ENCODE results near the gene FGF21.
A peak's percentile ranks its signal among the peaks of the same experiment; 100 is the strongest.

Gene FGF21

DNA sequence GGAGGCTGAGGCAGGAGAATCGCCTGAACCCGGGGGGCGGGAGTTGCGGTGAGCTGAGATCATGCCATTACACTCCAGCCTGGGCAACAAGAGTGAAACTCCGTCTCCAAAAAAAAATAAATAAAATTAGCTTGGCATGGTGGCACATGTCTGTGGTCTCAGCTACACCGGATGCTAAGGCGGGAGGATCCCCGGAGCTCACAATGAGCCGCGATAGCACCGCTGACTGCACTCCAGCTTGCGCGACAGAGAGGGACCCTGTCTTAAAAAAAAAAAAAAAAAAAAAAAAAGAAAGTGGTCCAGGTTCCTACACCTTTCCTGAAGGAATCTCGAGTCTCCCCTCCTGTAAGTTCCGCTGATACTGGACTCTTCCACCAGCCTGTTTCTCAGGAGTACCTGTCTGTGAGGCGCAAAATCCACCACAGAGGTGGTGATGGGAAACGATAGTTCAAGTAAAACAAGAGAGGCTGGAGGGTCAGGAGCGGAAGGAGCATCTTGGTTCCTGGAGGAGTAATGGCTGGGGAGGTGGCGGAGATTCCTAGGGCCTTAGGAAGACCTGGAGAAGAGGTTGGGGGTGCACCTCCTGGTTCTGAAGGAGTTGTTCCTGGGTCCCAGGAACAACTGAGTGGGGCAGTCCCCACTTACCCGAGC lies 3.4 kb upstream of the FGF21 start:
- no peak for TF ChIP-seq TAF1 (IDR thresholded peaks at IDR 0.05; ENCODE audit: borderline replicate concordance, insufficient read depth, low read length)

DNA sequence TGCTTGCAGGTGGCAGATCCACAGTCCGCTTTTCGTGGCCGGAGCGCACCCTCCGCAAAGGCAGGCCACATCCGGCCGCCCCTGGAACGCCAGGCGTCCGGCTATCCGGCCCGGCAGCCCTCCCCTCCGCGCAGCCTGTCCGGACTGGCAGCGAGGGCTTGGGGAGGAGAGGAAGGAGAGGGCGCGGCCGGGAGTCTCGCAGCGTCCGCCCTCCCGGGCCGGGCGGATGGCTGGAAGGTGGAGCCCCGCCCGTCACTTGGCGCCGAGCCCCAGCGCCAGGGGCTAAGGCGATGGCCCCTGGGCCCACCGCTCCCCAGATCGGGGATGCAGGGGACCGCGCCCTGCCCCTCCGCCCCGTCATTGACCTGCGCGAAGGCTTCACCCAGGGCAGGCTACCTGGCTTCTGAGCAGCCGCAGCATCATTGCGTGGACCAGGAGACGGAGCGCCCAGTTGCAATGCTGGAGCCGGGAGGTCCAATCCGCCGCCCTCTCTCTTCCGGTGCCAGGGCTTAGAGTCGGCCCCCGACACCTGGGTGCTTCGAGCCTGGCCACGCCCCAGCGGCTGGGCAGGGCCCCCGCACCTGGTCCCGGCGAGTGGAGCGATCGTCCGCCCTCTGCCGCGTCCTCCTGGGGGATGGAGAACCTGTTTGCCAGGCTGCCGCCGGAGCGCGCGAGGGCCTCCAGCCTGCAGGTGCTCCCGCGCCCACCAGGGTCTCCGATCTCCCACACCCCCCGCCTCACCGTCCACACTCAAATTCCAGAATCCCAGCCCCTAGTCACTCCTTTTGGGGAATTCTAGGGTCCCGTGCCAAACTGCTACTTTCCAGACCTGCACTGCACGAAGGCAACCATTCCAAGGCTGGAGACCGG lies 2.6 kb upstream of the FGF21 start, which contains the start of gene FUT1:
TSS of gene FUT1 (minus strand) at position 146 of the 870 bp plus-strand sequence. CDS start 1,360 bp downstream, outside the sequence.
- TF ChIP-seq FOXP2 (optimal IDR thresholded peaks at IDR 0.05; ENCODE audit: borderline replicate concordance, extremely low read depth, extremely low read length, insufficient read depth) (peak; percentile 86), SIN3A (IDR thresholded peaks at IDR 0.05; ENCODE audit: borderline replicate concordance, insufficient read depth, low read length) (peak; percentile 31; the same call in 1 of the 2 replicates), TAF1 (IDR thresholded peaks at IDR 0.05; ENCODE audit: borderline replicate concordance, insufficient read depth, low read length) (no peak), POLR2AphosphoS5 (IDR thresholded peaks at IDR 0.05; ENCODE audit: low read depth, low read length) (peak; percentile 81)

DNA sequence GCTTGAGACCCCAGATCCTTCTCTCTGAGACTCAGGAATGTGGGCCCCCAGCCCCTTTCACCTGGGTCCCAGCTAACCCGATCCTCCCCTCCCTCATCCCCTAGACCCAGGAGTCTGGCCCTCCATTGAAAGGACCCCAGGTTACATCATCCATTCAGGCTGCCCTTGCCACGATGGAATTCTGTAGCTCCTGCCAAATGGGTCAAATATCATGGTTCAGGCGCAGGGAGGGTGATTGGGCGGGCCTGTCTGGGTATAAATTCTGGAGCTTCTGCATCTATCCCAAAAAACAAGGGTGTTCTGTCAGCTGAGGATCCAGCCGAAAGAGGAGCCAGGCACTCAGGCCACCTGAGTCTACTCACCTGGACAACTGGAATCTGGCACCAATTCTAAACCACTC lies 463 bp downstream of the FGF21 start:
- TF ChIP-seq SIN3A (IDR thresholded peaks at IDR 0.05; ENCODE audit: borderline replicate concordance, insufficient read depth, low read length) (no peak), FOXP2 (optimal IDR thresholded peaks at IDR 0.05; ENCODE audit: borderline replicate concordance, extremely low read depth, extremely low read length, insufficient read depth) (no peak), TAF1 (IDR thresholded peaks at IDR 0.05; ENCODE audit: borderline replicate concordance, insufficient read depth, low read length) (no peak), POLR2AphosphoS5 (IDR thresholded peaks at IDR 0.05; ENCODE audit: low read depth, low read length) (no peak)
- TF ChIP-seq, protein P1, sequence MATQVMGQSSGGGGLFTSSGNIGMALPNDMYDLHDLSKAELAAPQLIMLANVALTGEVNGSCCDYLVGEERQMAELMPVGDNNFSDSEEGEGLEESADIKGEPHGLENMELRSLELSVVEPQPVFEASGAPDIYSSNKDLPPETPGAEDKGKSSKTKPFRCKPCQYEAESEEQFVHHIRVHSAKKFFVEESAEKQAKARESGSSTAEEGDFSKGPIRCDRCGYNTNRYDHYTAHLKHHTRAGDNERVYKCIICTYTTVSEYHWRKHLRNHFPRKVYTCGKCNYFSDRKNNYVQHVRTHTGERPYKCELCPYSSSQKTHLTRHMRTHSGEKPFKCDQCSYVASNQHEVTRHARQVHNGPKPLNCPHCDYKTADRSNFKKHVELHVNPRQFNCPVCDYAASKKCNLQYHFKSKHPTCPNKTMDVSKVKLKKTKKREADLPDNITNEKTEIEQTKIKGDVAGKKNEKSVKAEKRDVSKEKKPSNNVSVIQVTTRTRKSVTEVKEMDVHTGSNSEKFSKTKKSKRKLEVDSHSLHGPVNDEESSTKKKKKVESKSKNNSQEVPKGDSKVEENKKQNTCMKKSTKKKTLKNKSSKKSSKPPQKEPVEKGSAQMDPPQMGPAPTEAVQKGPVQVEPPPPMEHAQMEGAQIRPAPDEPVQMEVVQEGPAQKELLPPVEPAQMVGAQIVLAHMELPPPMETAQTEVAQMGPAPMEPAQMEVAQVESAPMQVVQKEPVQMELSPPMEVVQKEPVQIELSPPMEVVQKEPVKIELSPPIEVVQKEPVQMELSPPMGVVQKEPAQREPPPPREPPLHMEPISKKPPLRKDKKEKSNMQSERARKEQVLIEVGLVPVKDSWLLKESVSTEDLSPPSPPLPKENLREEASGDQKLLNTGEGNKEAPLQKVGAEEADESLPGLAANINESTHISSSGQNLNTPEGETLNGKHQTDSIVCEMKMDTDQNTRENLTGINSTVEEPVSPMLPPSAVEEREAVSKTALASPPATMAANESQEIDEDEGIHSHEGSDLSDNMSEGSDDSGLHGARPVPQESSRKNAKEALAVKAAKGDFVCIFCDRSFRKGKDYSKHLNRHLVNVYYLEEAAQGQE (IDR thresholded peaks at IDR 0.05; ENCODE audit: insufficient read depth in 1 of 2, low read depth in 2 of 2, low read length in 2 of 2), result no peak

DNA sequence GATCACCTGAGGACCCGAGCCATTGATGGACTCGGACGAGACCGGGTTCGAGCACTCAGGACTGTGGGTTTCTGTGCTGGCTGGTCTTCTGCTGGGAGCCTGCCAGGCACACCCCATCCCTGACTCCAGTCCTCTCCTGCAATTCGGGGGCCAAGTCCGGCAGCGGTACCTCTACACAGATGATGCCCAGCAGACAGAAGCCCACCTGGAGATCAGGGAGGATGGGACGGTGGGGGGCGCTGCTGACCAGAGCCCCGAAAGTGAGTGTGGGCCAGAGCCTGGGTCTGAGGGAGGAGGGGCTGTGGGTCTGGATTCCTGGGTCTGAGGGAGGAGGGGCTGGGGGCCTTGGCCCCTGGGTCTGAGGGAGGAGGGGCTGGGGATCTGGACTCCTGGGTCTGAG lies 888 bp downstream of the FGF21 start:
- no peak for TF ChIP-seq FOXP2 (optimal IDR thresholded peaks at IDR 0.05; ENCODE audit: borderline replicate concordance, extremely low read depth, extremely low read length, insufficient read depth)
- no peak for TF ChIP-seq SIN3A (IDR thresholded peaks at IDR 0.05; ENCODE audit: borderline replicate concordance, insufficient read depth, low read length)
- no peak for TF ChIP-seq POLR2AphosphoS5 (IDR thresholded peaks at IDR 0.05; ENCODE audit: low read depth, low read length)
- TF ChIP-seq TAF1 (IDR thresholded peaks at IDR 0.05; ENCODE audit: borderline replicate concordance, insufficient read depth, low read length), result no peak
- TF ChIP-seq, protein P1 (IDR thresholded peaks at IDR 0.05; ENCODE audit: insufficient read depth in 1 of 2, low read depth in 2 of 2, low read length in 2 of 2), result no peak

DNA sequence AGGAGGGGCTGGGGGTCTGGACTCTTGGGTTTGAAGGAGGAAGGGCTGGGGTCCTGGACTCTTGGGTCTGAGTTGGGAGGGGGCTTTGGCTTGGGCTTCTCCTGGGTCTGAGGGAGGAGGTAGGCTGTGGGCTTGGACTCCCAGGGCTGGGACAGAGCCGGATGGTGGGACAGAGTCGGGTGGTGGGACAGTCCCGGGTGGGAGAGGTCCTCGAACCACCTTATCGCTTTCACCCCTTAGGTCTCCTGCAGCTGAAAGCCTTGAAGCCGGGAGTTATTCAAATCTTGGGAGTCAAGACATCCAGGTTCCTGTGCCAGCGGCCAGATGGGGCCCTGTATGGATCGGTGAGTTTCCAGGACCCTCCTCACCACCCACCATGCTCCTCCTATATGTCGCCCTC lies 1.4 kb downstream of the FGF21 start:
- no peak for TF ChIP-seq POLR2AphosphoS5 (IDR thresholded peaks at IDR 0.05; ENCODE audit: low read depth, low read length)

DNA sequence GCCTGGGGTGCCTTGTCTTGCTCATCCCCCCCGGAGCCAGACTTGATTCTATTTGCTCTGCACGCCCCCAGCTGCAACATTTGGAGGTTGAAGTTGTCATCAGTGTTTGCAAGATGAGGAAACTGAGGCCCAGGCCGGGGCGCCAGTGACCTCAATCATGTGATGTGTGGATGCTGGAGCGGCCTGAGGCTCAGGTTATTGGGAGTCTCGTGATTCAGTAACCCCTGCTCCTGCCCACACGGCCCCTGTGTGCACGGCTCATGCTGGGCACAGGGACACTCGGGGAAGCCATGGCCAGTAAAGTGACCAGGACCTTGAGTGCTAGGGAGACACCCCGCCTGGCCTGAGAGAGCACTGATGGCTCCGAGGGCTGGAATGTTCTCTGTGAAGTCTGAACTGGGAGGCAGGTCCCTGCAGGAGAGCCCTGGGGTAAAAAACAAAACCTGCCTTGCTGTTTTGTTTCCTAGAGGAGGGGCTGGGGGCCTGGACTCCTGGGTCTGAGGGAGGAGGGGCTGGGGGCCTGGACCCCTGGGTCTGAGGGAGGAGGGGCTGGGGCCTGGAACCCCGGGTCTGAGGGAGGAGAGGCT lies 1.9 kb downstream of the FGF21 start:
- no peak for TF ChIP-seq POLR2AphosphoS5 (IDR thresholded peaks at IDR 0.05; ENCODE audit: low read depth, low read length)
- TF ChIP-seq TAF1 (IDR thresholded peaks at IDR 0.05; ENCODE audit: borderline replicate concordance, insufficient read depth, low read length), result no peak
- TF ChIP-seq, protein P1 (IDR thresholded peaks at IDR 0.05; ENCODE audit: insufficient read depth in 1 of 2, low read depth in 2 of 2, low read length in 2 of 2), result no peak
- TF ChIP-seq SIN3A (IDR thresholded peaks at IDR 0.05; ENCODE audit: borderline replicate concordance, insufficient read depth, low read length), result no peak
- TF ChIP-seq FOXP2 (optimal IDR thresholded peaks at IDR 0.05; ENCODE audit: borderline replicate concordance, extremely low read depth, extremely low read length, insufficient read depth), result no peak
